GM19099 (cell line): ENCODE results near the gene MEF2C.

ENCODE experiments used
- POLR2A ChIP-seq: IDR thresholded peaks from 3 replicates; pipeline ENCODE4 v1.6.1; 2011; ENCODE audit warnings: low read depth; ENCODE audit not compliant: insufficient read length; ENCODE audit errors: extremely low read depth

The MEF2C gene

GRCh38 chr5:88707216-88707965, 175.6 kb downstream of the MEF2C start:
- TF ChIP-seq POLR2A = no peak

GRCh38 chr5:88702332-88702731, 180.7 kb downstream of the MEF2C start:
- TF ChIP-seq POLR2A = no peak

GRCh38 chr5:88700121-88700520, 182.9 kb downstream of the MEF2C start:
- no peak for TF ChIP-seq POLR2A

GRCh38 chr5:88698290-88698689, 184.7 kb downstream of the MEF2C start:
- TF ChIP-seq POLR2A = no peak

GRCh38 chr5:88696466-88696865, 186.5 kb downstream of the MEF2C start:
- no peak for TF ChIP-seq POLR2A

GRCh38 chr5:88695931-88696330, 187.1 kb downstream of the MEF2C start:
- no peak for TF ChIP-seq POLR2A

- no peak for TF ChIP-seq POLR2A
Measured at GRCh38 chr5:88695232-88695631, 187.8 kb downstream of the MEF2C start.

- TF ChIP-seq POLR2A = no peak
Measured at GRCh38 chr5:88694023-88694679, 188.8 kb downstream of the MEF2C start.

- no peak for TF ChIP-seq POLR2A
Measured at GRCh38 chr5:88693071-88693932, 189.7 kb downstream of the MEF2C start.

GRCh38 chr5:88691945-88692868, 190.8 kb downstream of the MEF2C start:
- no peak for TF ChIP-seq POLR2A

- TF ChIP-seq POLR2A = no peak
Measured at GRCh38 chr5:88691230-88691582, 191.8 kb downstream of the MEF2C start.

GRCh38 chr5:88690409-88691229, 192.4 kb downstream of the MEF2C start:
- no peak for TF ChIP-seq POLR2A

- no peak for TF ChIP-seq POLR2A
Measured at GRCh38 chr5:88689668-88690408, 193.1 kb downstream of the MEF2C start.
